ENCODE results near the gene NT5C1A.

DNA sequence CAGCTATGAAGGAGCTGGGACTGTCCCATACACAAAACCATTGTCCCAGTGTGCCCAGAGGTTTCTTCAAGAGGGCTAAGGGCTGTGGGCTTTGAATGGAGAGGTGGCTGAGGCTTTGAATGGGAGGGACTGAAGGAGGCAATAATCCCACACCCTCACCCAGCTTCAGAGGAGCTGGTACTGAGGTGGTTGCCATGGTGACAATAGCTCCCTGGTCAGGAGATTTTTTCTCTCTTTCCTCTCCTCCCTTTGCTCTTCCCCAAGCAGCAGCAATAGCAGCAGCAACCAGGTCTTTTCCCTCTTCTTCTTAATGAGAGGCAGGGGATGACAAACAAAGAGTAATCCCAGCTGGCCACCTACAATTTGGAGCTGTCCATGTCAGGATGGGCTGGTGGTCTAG, 17.7 kb upstream of the NT5C1A start:
- TF ChIP-seq CTCF (conservative IDR thresholded peaks at IDR 0.05; ENCODE audit: low read depth, low read length) (no peak), EZH2 (IDR thresholded peaks at IDR 0.05; ENCODE audit: borderline replicate concordance, low read depth, low read length, poor library complexity, severe bottlenecking) (no peak)

All from A673 (cell line).